HG03520 (cell line): ENCODE measurements around the gene EXOC6.

Experiments used
- ATAC-seq: cut with Tn5 transposase; IDR thresholded peaks from one replicate; pipeline ENCODE4 v1.9.1; 2021; ENCODE audit warnings: mild to moderate bottlenecking, moderate library complexity; ENCODE audit not compliant: unreplicated experiment

The EXOC6 gene

GRCh38 chr10:92997620-92998019, 149.3 kb downstream of the EXOC6 start:
- ATAC-seq = no peak

- no peak for ATAC-seq
Observed at GRCh38 chr10:92999191-92999590, 150.9 kb downstream of the EXOC6 start.

GRCh38 chr10:93006435-93007039, 158.2 kb downstream of the EXOC6 start:
- no peak for ATAC-seq

GRCh38 chr10:93015722-93016121, 167.4 kb downstream of the EXOC6 start:
- ATAC-seq = no peak

- no peak for ATAC-seq
Observed at GRCh38 chr10:93023013-93023650, 174.8 kb downstream of the EXOC6 start.

GRCh38 chr10:93026072-93026471, 177.8 kb downstream of the EXOC6 start:
- ATAC-seq = no peak

- ATAC-seq = no peak
Observed at GRCh38 chr10:93027508-93027907, 179.2 kb downstream of the EXOC6 start.

- ATAC-seq = no peak
Observed at GRCh38 chr10:93028883-93029282, 180.6 kb downstream of the EXOC6 start.

GRCh38 chr10:93030409-93030808, 182.1 kb downstream of the EXOC6 start:
- ATAC-seq = no peak

- ATAC-seq = no peak
Observed at GRCh38 chr10:93032105-93032808, 183.9 kb downstream of the EXOC6 start.

- ATAC-seq = no peak
Observed at GRCh38 chr10:93032809-93033137, 184.5 kb downstream of the EXOC6 start.

GRCh38 chr10:93034426-93034825, 186.1 kb downstream of the EXOC6 start:
- no peak for ATAC-seq

GRCh38 chr10:93039110-93039509, 190.8 kb downstream of the EXOC6 start:
- ATAC-seq = no peak

GRCh38 chr10:93039721-93040120, 191.4 kb downstream of the EXOC6 start:
- no peak for ATAC-seq

GRCh38 chr10:93054486-93054885, 206.2 kb downstream of the EXOC6 start:
- no peak for ATAC-seq

- ATAC-seq = no peak
Observed at GRCh38 chr10:93058139-93058538, 209.8 kb downstream of the EXOC6 start.

- no peak for ATAC-seq
Observed at GRCh38 chr10:93059975-93060886, 211.9 kb downstream of the EXOC6 start, which contains the start of gene CYP26C1. Gene CYP26C1 (plus strand): TSS chr10:93060798. CDS start chr10:93061264, 466 bp downstream.

- ATAC-seq = no peak
Observed at GRCh38 chr10:93060887-93061593, 212.7 kb downstream of the EXOC6 start.

GRCh38 chr10:93061594-93062513, 213.5 kb downstream of the EXOC6 start:
- no peak for ATAC-seq
